ENCODE data around the gene CYP11A1. TPM values are rescaled to one million over a fixed set of nuclear protein-coding genes. Genes with fewer than 3 reads are reported as not detected.
"Not testable (repeated sequence)": the region's sequence is repeated elsewhere in the genome, so short reads cannot be mapped to it uniquely, and the experiment has no call there.

Gene CYP11A1
- total RNA-seq, 3 donors from 2014 or later, result 1.1 to 4.6 (median 1.3) TPM

DNA sequence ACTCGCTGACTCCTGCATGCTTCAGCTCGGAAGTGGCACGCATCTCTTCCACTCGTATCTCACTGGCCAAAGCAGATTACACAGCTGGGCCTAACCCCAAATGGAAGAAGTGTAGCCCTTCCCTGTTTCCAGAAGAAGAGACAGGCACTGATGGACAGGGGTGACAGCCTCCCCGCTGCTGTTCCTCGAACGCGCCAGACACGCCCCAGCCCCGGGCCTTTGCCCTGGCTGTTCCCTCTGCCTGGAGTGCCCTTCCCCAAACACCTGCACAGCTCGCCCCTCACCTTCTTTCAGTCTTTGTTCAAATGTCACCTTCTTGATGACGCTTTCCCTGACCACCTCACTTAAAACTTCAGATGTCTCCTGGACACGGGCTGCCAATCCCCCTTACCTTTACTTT is 26.0 kb upstream of the CYP11A1 start:
- no peak for DNase-seq (ENCODE audit: low spot score in 2 of 2)
- intact Hi-C loops (cut with DNase I; ENCODE audit: low total_unique reads), result no loop called here
- H3K9me3 ChIP-seq, result no peaks in the 10 kb centered on the region
- H3K4me1 ChIP-seq, result no peaks in the 10 kb centered on the region
- no peak for TF ChIP-seq POLR2AphosphoS5 (IDR thresholded peaks at IDR 0.05)
- TF ChIP-seq, protein P1, sequence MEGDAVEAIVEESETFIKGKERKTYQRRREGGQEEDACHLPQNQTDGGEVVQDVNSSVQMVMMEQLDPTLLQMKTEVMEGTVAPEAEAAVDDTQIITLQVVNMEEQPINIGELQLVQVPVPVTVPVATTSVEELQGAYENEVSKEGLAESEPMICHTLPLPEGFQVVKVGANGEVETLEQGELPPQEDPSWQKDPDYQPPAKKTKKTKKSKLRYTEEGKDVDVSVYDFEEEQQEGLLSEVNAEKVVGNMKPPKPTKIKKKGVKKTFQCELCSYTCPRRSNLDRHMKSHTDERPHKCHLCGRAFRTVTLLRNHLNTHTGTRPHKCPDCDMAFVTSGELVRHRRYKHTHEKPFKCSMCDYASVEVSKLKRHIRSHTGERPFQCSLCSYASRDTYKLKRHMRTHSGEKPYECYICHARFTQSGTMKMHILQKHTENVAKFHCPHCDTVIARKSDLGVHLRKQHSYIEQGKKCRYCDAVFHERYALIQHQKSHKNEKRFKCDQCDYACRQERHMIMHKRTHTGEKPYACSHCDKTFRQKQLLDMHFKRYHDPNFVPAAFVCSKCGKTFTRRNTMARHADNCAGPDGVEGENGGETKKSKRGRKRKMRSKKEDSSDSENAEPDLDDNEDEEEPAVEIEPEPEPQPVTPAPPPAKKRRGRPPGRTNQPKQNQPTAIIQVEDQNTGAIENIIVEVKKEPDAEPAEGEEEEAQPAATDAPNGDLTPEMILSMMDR (IDR thresholded peaks at IDR 0.05), result no peak
- no peak for TF ChIP-seq POLR2A (IDR thresholded peaks at IDR 0.05)
- no peaks in the 10 kb centered on the region for H3K27me3 ChIP-seq
- H3K36me3 ChIP-seq, result no peaks in the 10 kb centered on the region
- H3K27ac ChIP-seq, result no peak overlapping the region
- H3K4me3 ChIP-seq, result no peak overlapping the region

DNA sequence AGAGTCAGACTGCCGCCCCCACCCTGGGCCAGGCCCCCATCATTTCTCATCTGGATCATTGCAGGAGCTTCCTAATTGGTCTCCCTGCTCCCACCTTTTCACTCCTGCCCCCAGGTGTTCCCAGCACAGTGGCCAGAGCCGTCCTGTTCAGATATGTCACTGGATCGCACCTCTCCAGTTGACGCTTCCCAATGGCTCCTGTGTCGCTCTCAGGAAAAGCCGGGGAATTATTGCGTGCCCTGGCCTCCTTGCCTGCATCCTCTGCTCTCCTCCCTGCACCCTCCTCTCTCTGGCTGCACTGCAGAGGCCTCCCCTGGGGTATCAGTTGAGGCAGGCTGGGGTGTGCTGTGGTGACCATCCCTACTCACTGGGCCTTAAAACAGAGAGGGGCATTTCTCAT is 25.5 kb upstream of the CYP11A1 start:
- TF ChIP-seq, protein P1 (IDR thresholded peaks at IDR 0.05), result no peak
- TF ChIP-seq POLR2AphosphoS5 (IDR thresholded peaks at IDR 0.05) (no peak), POLR2A (IDR thresholded peaks at IDR 0.05) (no peak)
- no peak overlapping the region for H3K4me3 ChIP-seq
- no peak for DNase-seq (ENCODE audit: low spot score in 2 of 2)
- H3K4me1 ChIP-seq, result no peaks in the 10 kb centered on the region
- H3K27me3 ChIP-seq, result no peaks in the 10 kb centered on the region
- no peaks in the 10 kb centered on the region for H3K36me3 ChIP-seq
- H3K27ac ChIP-seq, result no peak overlapping the region
- intact Hi-C loops (cut with DNase I; ENCODE audit: low total_unique reads), result no loop called here
- no peaks in the 10 kb centered on the region for H3K9me3 ChIP-seq

DNA sequence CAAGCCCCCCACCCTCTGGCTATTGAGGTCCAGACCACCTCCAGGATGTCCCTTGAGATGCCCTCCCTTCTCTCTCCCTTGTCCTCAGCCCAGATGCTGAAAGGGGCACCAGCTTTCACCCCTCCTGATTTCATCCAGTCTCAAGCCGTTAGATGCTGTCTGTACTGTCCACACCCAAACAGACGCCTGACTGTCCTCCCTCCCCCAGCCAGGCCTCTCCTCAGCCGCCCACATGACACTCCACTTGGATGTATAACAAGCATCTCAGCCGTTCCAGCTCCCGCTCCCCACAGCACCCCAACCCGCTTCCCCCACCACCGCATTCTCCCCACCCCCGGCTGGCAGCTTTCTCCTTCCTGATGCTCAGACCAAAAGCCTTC is 25.0 kb upstream of the CYP11A1 start:
- TF ChIP-seq, protein P1 (IDR thresholded peaks at IDR 0.05), result no peak
- TF ChIP-seq POLR2AphosphoS5 (IDR thresholded peaks at IDR 0.05), result no peak
- intact Hi-C loops (cut with DNase I; ENCODE audit: low total_unique reads), result no loop called here

DNA sequence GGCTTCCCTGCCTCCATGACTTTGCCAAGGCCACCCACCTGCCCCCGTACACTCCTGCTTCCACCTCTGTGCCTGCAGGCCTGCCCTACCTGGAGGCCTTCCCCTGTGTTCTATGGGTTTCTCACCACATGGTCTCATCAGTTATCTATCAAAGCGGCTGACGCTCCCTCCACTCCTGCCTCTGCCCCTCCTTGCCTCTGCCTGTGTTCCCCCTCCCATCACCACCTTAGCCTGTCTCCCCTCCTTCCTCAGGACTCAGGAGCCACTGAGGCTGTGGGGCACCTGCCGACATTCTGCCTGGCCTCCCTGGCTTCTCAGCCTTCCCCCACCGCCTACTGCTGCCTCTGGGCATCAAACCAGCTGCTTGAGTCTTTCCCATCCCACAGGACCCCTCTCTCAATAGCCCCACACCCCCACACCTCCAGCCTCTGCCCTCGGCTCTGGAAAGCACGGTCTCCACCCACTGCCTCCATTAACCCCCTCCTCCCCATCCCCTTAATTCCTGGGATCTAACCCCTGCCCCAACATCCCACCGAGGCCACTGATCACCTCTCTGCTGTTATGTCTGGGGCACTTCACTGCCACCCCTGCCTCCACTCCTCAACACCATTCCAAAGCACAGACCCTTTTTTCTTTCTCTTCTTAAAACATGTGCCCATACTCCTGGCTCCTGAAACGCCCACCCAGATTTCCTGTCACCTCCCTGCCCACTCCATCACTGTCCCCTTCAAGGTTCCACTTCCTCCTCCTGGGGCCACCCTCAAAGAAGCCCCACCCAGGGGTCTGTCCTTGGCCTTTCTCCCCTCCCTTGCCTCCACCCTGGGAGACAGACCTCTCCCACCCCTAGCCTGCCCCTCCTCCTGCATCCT is 24.4 kb upstream of the CYP11A1 start:
- Histone ChIP-seq H3K9me3 (no peaks in the 10 kb centered on the region), H3K27me3 (no peaks in the 10 kb centered on the region), H3K27ac (no peak overlapping the region), H3K4me3 (no peak overlapping the region), H3K4me1 (no peaks in the 10 kb centered on the region), H3K36me3 (no peaks in the 10 kb centered on the region)
- TF ChIP-seq POLR2A (IDR thresholded peaks at IDR 0.05), result no peak
- TF ChIP-seq POLR2AphosphoS5 (IDR thresholded peaks at IDR 0.05), result no peak
- TF ChIP-seq, protein P1 (IDR thresholded peaks at IDR 0.05), result no peak
- DNase-seq (ENCODE audit: low spot score in 2 of 2), result no peak
- intact Hi-C loops (cut with DNase I; ENCODE audit: low total_unique reads), result no loop called here

More for the DNA sequence above, 25.0 kb upstream of the CYP11A1 start:
- Histone ChIP-seq H3K36me3 (no peaks in the 10 kb centered on the region), H3K27ac (no peak overlapping the region), H3K4me1 (no peaks in the 10 kb centered on the region), H3K4me3 (no peak overlapping the region), H3K27me3 (no peaks in the 10 kb centered on the region), H3K9me3 (no peaks in the 10 kb centered on the region)
- no peak for DNase-seq (ENCODE audit: low spot score in 2 of 2)

DNA sequence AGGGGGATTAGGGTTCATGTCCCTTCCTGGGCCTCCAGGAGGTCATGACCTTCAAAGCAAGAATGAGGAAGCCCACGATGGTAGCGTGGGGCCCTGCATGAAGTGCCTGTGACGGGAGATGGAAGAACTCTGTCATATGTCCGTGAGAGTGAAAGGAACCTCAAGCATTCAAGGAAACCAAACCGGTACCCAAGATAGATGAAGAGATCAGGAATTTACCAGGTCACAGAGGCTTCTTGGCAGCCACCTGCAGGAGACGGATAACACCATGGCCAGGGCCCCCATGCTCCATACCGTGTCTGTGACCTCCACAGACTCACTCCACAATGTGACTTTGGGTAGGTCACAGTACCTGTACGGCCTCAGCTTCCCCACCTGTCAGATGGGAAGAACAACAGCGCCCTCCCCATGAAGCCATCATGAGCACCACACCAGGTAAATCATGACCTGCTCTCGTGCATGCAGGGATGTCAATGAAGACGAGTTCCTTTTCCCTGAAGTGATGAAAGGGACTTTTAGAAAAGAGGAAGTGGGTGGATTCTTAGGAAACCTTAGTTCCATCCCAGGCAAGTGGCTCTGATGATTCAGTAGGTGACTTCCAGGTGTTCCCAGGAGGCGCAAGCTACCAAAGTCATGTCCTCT is 23.3 kb upstream of the CYP11A1 start:
- no peaks in the 10 kb centered on the region for H3K27me3 ChIP-seq
- H3K9me3 ChIP-seq, result no peaks in the 10 kb centered on the region
- intact Hi-C loops (cut with DNase I; ENCODE audit: low total_unique reads), result no loop called here

DNA sequence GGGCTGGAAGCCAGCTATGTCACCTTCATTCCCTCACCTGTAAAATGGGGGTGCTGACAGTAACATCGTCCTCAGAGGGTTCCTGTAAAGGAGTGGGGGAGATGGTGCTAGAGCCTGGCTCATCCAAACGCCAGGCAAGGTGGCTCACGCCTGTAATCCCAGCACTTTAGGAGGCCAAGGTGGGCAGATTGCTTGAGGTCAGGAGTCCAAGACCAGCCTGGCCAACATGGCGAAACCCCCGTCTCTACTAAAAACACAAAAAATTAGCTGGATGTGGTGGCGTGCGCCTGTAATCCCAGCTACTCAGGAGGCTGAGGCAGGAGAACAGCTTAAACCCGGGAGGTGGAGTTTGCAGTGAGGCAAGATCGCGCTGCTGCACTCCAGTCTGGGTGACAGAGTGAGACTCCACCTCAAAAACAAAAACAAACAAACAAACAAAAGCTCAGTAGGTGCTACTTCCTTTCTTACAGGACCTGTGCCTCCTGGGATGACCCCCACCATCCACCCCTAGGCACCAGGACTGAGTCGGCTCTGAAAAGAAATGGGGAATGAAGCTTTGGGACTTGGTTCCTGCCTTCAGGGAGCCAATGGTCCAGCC is 22.7 kb upstream of the CYP11A1 start:
- DNase-seq (ENCODE audit: low spot score in 2 of 2); H3K9me3 ChIP-seq; H3K27ac ChIP-seq; H3K4me3 ChIP-seq; H3K27me3 ChIP-seq; H3K4me1 ChIP-seq; H3K36me3 ChIP-seq; intact Hi-C loops (cut with DNase I; ENCODE audit: low total_unique reads): not testable (repeated sequence)

More for the DNA sequence above, 23.3 kb upstream of the CYP11A1 start:
- no peak for TF ChIP-seq POLR2A (IDR thresholded peaks at IDR 0.05)
- TF ChIP-seq, protein P1 (IDR thresholded peaks at IDR 0.05), result no peak
- no peak for TF ChIP-seq POLR2AphosphoS5 (IDR thresholded peaks at IDR 0.05)
- H3K27ac ChIP-seq, result no peak overlapping the region
- no peak for DNase-seq (ENCODE audit: low spot score in 2 of 2)
- H3K4me3 ChIP-seq, result no peak overlapping the region
- H3K4me1 ChIP-seq, result peaks cover 0 to 5% of the 10 kb centered on the region in 2 donors
- no peaks in the 10 kb centered on the region for H3K36me3 ChIP-seq

Data from breast epithelium (tissue), 4 donors.